NCI-H1694 treated with DMSO at 0.1 percent for 48 hours (cell line): ENCODE measurements around the gene GOLGA6L7.
"Not testable (repeated sequence)": the region's sequence is repeated elsewhere in the genome, so short reads cannot be mapped to it uniquely, and the experiment has no call there.

Experiments
- DNase-seq: peaks from one replicate; lab custom pipeline; 2025; lab: John Stamatoyannopoulos, UW

GOLGA6L7 gene

DNA sequence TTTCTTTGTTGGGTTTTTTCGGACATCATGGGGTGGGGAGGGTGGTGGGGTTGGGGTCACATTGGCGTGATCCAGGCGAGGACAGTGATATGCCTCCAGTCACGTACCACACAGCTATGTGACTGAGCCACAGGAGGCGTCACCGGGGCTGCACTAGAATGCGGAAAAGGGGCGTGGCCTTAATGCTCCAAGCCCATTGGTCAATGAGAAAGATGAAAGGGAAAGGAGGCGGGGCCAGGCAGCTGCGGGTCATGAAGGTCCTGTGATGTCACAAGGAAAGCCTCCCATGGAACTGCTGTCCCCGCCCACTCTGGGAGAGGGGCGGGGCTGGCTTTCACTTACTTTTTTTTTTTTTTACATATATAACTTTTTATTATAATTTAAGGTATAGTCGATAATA lies at the start of gene GOLGA6L7:
Gene GOLGA6L7, minus strand, starts transcription at position 124 of the 400 bp plus-strand sequence. Its CDS starts 95 bp downstream, at position 29.
- DNase-seq: not testable (repeated sequence)

DNA sequence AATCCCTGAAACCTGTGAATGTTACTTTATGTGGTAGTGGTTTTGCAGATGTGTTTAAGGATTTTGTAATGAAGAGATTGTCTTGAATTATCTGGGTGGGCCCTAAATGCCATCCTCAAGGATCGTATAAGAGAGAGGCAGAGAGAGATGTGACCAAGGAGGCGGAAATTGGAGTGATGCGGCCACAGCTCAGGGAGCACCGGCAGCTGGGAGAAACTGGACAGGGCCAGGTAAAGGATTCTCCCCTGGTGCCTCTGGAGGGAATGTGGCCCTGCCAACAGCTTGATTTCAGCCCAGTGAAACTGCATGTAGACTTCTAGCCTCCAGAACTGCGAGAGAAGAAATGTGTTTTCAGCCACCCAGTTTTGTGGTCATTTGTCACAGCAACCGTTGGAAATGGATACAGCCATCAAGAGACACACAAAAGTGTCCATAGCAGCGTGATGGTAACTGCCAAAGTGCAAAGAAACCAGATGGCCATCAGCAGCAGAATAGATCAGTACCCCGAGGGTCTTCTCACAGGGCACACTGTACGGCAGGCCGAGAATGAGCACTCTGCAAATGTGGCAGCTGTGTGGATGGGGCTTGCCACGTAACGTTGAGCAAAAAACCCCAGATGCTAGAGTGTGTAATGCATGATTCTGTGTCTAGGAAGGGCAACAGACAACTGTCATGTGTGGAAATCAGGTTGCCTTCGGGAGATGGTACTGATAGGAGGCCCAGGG lies 49.6 kb upstream of the GOLGA6L7 start:
- no peak for DNase-seq

DNA sequence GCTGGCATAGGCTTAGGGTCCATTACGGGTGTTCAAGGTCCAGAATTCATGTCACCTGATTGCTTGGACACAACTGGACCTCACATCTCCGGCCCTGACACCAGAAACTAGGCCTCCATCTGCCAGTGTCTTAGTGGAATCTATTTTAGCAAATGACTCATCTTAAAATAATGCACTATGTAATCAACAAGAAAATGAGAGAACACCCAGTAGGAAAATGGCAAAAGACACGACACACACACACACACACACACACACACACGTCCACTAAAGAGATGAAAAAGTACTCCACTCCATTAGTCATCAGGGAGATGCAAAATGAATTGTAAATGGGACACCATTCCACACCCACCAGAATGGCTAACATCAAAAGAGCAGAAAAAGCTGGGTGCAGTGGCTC lies 48.5 kb upstream of the GOLGA6L7 start:
- DNase-seq: no peak

GRCh38 chr15:28895566-28895965 lies 47.1 kb upstream of the GOLGA6L7 start:
- no peak for DNase-seq

GRCh38 chr15:28895146-28895545 lies 46.7 kb upstream of the GOLGA6L7 start:
- DNase-seq: no peak

GRCh38 chr15:28894631-28895030 lies 46.2 kb upstream of the GOLGA6L7 start:
- no peak for DNase-seq

DNA sequence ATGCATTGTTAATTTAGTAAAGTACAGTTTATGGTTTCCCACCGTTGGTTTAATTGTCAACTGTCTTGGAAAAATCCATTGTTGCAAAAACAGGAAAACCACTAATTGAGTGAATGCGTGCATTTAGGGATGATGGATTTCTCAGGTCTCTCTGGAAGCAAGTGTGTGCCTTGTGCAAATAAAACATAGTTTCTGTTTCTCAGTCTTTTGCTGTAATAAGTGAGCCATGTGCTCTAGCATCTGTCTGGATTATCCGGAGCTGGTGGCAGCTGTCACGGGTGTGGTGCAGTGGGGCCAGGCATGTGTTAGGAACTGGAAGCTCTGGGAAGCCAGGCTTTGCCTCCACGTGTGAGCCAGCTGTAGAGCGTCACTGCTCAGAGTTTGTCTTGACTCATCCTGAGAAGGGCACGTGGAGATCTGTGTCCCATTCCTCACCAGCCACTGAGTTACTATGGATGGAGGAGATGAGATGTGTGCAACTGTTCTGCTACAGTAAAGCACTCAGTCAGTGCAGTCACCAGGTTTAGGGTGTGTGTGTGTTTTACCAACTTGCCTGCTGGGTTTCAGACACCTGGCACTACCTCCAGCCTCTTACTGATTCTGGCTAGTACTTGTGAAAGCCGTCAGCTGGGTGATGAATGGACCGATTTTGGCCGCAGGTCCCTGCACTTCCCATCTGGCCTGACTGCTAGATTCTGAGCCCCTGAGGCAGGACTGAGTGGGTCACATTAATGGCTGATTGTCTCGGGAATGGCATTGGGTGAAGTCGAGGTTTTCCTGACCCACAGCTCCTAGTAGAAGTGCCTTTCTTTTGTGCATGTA lies 44.6 kb upstream of the GOLGA6L7 start:
- peak; percentile 50 for DNase-seq

DNA sequence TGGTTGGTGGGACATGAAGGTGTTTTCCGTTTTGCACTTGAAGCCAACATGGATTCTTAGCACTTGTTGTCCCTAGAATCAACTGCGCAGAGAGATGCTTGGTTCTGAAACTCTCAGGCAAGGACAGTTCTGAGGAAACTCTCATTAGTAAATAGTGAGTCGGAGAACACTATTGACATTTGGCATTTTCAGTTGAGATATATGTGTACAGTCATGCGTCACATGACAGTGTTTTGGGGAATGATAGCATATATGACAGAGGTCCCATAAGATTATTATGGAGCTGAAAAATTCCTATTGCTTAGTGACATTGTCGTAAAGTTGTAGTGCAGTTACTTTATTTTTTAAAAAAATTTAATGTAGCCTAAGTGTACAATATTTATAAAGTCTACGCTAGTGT lies 43.1 kb upstream of the GOLGA6L7 start:
- DNase-seq: no peak

- DNase-seq: no peak
Observed at GRCh38 chr15:28890711-28891495, 42.5 kb upstream of the GOLGA6L7 start.

DNA sequence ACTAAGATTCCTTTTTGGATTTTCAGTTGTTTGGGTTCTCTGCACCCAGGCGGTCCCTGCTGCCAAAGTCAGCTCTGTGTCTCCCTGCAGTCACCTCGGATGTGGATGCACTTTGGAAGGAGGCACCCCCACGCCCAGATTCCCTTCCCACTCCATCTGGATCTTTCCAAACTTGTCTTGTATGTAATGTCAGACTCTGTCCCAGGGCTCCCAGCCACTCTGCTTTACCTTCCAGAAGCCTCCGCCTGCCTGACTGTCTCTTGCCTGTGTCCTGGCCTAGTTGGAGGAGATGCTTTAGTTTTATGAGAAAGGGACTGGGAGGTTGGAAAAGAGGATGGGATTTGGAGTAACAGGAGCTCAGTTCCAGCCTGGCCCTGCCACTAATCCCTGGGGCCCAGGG lies 41.8 kb upstream of the GOLGA6L7 start:
- not testable (repeated sequence) for DNase-seq

- not testable (repeated sequence) for DNase-seq
Observed at GRCh38 chr15:28889871-28890270, 41.4 kb upstream of the GOLGA6L7 start.

GRCh38 chr15:28889346-28889745 lies 40.9 kb upstream of the GOLGA6L7 start:
- no peak for DNase-seq

DNA sequence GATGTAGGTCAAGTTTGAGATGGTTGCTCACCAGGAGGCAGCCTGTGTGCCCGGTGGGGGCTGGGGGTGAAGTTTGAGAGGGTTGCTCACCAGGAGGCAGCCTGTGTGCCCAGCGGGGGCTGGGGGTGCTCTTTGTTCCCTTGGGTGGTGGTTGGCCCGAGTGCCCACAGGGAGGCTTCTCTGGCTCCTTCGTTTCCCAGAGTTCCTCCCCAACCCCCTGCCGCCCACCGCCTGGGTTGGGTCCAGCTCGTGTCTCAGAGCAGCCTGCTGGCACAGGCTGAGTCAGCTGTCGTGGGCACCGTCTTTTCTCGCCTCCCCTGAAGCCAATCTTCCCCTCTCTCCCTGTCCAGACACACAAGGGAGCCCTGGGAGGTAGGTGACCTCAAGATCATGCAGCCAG lies 40.5 kb upstream of the GOLGA6L7 start:
- no peak for DNase-seq

DNA sequence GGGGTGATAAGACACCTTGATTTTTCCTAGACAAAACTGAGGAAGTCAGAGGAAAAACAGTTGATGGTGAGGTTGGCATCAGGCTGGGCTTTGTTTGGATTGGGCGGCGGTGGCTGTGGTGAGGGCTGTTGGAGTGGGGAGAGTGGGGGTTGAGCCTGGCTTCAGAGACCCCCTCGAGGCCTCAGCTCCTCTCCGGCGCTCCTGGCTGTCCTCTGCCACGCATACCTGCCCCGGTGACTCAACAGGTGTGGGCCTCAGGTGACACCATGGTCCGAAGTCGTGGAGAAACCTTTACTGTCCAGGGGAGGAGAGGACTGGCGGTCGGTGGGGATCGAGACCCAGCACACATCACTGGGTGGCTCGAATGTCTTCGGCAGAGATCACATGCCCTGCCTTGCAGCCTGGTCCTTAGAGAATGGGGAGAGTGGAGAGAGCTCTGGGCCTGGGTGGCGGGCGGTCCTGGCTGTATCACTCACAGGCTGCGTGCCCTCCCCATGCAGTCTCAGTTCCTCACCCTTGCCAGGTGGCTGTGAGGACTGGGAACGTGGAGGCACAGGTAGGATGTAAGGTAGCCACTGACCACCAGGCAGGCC lies 40.0 kb upstream of the GOLGA6L7 start:
- no peak for DNase-seq

- DNase-seq: no peak
Observed at GRCh38 chr15:28887339-28888174, 39.1 kb upstream of the GOLGA6L7 start.

DNA sequence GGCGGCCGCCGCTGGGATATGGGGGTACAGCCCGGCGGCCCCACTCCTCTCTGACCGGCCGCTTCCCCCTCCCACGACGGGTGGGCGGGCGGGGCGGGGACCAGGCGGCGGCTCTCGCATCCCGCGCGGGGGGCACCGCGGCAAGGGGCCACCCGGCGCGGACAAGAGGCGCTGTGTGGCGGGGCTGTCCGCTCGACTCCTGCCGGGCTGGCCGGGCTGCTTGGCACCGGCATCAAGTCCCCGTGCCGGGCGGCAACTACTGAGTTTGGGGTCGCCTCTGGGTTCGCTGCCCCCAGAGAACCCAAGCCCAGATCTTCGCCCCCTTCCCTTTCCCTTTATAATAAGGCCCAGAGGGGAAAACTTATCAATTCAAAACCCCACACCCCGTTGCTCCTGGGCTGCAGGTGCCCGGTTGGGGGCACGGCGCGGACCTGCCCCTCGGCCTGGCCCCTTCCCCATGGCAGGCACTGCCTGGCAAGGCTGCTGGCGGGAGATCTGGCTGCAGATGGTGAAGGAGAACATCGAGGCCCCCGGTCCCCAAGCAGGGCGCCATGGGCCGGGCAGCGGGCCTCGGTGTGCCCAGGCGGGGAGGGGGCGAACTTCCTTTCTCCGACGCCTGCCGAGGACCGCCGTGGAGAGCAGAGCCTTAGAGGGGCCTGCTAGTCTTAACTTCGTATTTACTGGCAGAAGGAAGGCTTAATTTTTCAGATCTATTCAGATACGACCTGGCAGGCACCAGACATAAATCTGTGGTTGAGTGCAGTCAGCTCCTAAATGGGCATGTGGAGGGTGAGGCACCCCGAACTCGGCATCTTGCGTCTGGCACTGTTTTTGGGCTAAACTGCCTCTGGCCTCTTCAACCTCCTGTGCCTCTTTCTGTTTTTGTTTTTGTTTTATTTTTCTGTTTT lies 38.2 kb upstream of the GOLGA6L7 start:
- DNase-seq: no peak

DNA sequence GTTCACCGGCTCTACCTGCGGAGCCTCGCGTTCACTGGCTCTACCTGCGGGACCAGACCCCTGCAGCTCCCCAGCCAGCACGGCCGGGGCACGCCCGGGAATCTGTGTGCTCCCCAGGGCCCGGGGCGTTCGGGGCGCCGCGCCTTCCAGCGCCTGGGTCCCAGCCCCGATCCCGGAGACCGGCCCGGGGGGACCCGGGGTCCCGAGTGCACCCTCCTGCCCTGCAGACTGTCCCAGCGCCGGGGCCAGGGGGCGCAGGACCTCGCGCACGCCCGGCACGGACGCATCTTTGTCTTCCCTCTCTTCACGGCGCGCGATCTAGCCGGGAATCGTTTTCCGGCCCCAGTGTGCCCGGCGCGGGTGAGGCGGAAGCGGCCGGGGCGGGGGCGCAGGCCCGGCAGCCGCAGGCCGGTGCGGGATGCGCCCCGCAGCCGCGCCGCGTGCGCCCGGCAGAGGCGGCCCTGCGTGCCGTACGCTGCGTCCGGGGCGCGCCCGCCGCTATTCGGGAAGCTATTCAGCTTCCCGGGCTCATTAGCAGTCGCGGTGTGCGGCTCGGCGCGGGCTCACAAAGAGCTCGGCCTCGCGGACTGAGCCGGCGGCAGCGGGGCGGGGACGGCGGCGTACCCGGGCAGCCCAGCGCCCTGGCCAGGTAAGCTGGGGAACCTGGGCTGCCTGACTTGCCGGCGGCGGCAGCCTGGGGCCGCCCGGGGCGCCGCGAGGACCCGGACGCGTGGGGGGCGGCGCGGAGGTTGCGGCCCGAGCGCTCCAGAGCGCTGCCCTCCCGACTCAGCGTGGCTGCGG lies 37.4 kb upstream of the GOLGA6L7 start, which contains the start of gene APBA2:
Gene APBA2, plus strand, starts transcription at position 345 of the 801 bp plus-strand sequence. CDS start 167,911 bp downstream, outside the sequence.
- DNase-seq: no peak

DNA sequence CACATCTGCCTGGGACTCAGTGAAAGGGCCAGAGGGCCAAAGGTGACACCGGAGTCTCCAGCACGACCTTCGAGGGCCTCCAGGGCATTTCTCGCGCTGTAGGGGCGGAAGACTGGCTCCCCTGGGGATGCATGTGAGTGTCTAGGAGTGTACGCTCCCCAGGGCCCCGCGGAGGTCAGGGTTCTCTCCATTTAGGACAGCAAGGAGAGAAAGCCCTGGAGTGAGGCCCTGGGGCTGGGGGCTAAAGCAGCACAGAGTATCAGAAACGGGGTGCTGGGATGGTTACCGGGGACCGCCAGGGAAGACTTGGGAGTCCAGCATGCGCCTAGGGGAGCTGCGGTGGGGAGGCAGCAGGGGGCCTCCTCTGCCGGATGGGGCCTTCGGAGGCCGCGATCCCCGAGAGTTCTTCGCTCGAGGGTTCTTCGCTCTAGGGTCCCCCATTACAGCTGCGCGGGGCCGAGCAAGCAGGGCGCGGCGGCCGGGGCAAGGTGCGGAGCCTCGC lies 36.7 kb upstream of the GOLGA6L7 start:
- DNase-seq: no peak
